HG03571 (cell line): ENCODE measurements around the gene GJA10.

ENCODE experiments used
- ATAC-seq: cut with Tn5 transposase; IDR thresholded peaks from one replicate; pipeline ENCODE4 v1.9.1; 2021; ENCODE audit not compliant: unreplicated experiment

Gene GJA10

GRCh38 chr6:89942601-89943000 lies 48.3 kb downstream of the GJA10 start:
- no peak for ATAC-seq

GRCh38 chr6:89944181-89944755 lies 50.0 kb downstream of the GJA10 start:
- no peak for ATAC-seq

- ATAC-seq = no peak
Measured at GRCh38 chr6:89944826-89945407, 50.6 kb downstream of the GJA10 start.
